Keratinocyte (primary cell): Measurements from ENCODE around the gene NEAT1. TPM values are rescaled to one million over a fixed set of nuclear protein-coding genes. Genes with fewer than 3 reads are reported as not detected.

ENCODE experiments used
- DNase-seq: peaks from one replicate; pipeline ENCODE4 v3.0.0-alpha.2; 2011; ENCODE audit warnings: low read depth, missing footprints, low spot score
- FAIRE-seq: peaks from 2 replicates; lab custom pipeline; 2011; peaks lifted over from hg19 to GRCh38; lab: Jason Lieb, UNC
- H2AFZ ChIP-seq: 2 replicates; pipeline ENCODE4 v1.6.0; 2012; ENCODE audit warnings: low read length, control low read depth, inconsistent platforms; ENCODE audit not compliant: control insufficient read depth
- H3K27ac ChIP-seq: 2 replicates; pipeline ENCODE4 v1.5.1; 2011; ENCODE audit warnings: low read length; ENCODE audit not compliant: control insufficient read depth, insufficient read depth
- H3K27me3 ChIP-seq: 3 replicates; pipeline ENCODE4 v1.6.0; 2011; ENCODE audit warnings: low read length; ENCODE audit not compliant: control insufficient read depth, insufficient read depth; ENCODE audit errors: extremely low read depth
- H3K36me3 ChIP-seq, 2 experiments: 2 replicates in 1 of 2; 3 replicates in 1 of 2; pipeline ENCODE4 v1.5.1; 2011; ENCODE audit warnings: low read length in 2 of 2, mild to moderate bottlenecking in 1 of 2; ENCODE audit not compliant: control insufficient read depth in 2 of 2, insufficient read depth in 2 of 2; ENCODE audit errors: extremely low read depth in 1 of 2
- H3K4me1 ChIP-seq: 3 replicates; pipeline ENCODE4 v1.5.1; 2011; ENCODE audit warnings: low read length; ENCODE audit not compliant: control insufficient read depth, insufficient read depth; ENCODE audit errors: extremely low read depth
- H3K4me2 ChIP-seq: 3 replicates; pipeline ENCODE4 v1.6.0; 2011; ENCODE audit warnings: low read depth, low read length; ENCODE audit not compliant: control insufficient read depth, insufficient read depth; ENCODE audit errors: extremely low read depth
- H3K4me3 ChIP-seq, 3 experiments: fragments of 200-600 bp in 1 of 3; sonication (generic) in 1 of 3; 2 replicates in 2 of 3; 3 replicates in 1 of 3; pipeline ENCODE4 v1.5.1; 2011 to 2016; ENCODE audit warnings: low read length in 3 of 3, mild to moderate bottlenecking in 3 of 3, control low read depth in 2 of 3, inconsistent platforms in 1 of 3, low read depth in 1 of 3, mixed read lengths in 1 of 3, mixed run types in 1 of 3, moderate library complexity in 1 of 3; ENCODE audit not compliant: control insufficient read depth in 2 of 3, insufficient read depth in 2 of 3; ENCODE audit errors: extremely low read depth in 1 of 3
- H3K79me2 ChIP-seq: 2 replicates; pipeline ENCODE4 v1.6.0; 2012; ENCODE audit warnings: low read length; ENCODE audit not compliant: control insufficient read depth, insufficient read depth
- H3K9ac ChIP-seq: 3 replicates; pipeline ENCODE4 v1.6.0; 2011; ENCODE audit warnings: low read length; ENCODE audit not compliant: control insufficient read depth, insufficient read depth; ENCODE audit errors: extremely low read depth
- H3K9me1 ChIP-seq: 3 replicates; pipeline ENCODE4 v1.6.0; 2011; ENCODE audit warnings: low read length; ENCODE audit not compliant: control insufficient read depth, insufficient read depth; ENCODE audit errors: extremely low read depth
- H3K9me3 ChIP-seq: 2 replicates; pipeline ENCODE4 v1.5.1; 2012; ENCODE audit warnings: low read depth, low read length; ENCODE audit not compliant: control insufficient read depth
- H4K20me1 ChIP-seq: 3 replicates; pipeline ENCODE4 v1.6.0; 2011; ENCODE audit warnings: low read length; ENCODE audit not compliant: control insufficient read depth, insufficient read depth; ENCODE audit errors: extremely low read depth
- CTCF ChIP-seq, 3 experiments: IDR thresholded peaks in 1 of 3; conservative IDR thresholded peaks in 1 of 3; optimal IDR thresholded peaks in 1 of 3; 2 replicates in 2 of 3; 3 replicates in 1 of 3; pipeline versions ENCODE3 to v1.5.1; 2011; ENCODE audit warnings: low read length in 3 of 3, mild to moderate bottlenecking in 3 of 3, moderate library complexity in 2 of 3, control low read depth in 1 of 3, inconsistent platforms in 1 of 3; ENCODE audit not compliant: insufficient read depth in 2 of 3; ENCODE audit errors: extremely low read depth in 1 of 3
- EZH2 ChIP-seq: IDR thresholded peaks from one replicate; pipeline ENCODE4 v1.6.1; 2012; ENCODE audit warnings: inconsistent platforms, mild to moderate bottlenecking, low read length, moderate library complexity
- dilution Hi-C: fragments of 300-500 bp; cut with MboI; formaldehyde crosslinking; loops from one replicate; pipeline ENCODE4 v1.7.0; 2020; ENCODE audit warnings: low sequenced_read_pairs; ENCODE audit not compliant: extremely low pct_ligation_motif_present
- polyA plus RNA-seq, 5 experiments: library from polyadenylated mRNA; depleted of rRNA in 3 of 5; stranded (reverse) in 3 of 5; stranded (forward) in 1 of 5; unstranded in 1 of 5; fragments of >200 nt; gene quantifications; 1 replicate in 1 of 5; 2 replicates in 3 of 5; 3 replicates in 1 of 5; pipeline versions ENCODE4 v1.2.1 to v1.2.3, GENCODE V29; 2011 to 2012; ENCODE audit warnings: missing spikeins in 2 of 5, low read depth in 1 of 5, low replicate concordance in 1 of 5

NEAT1 gene
- polyA plus RNA-seq, 1 donor (not counting 4 experiments of a cell fraction or from before 2014, with no cell fraction given) = 270 TPM

GRCh38 chr11:65434057-65434666 lies 11.6 kb downstream of the NEAT1 start:
- no peaks in the 10 kb centered on the region for H3K9me3 ChIP-seq
- peaks cover 40% of the 10 kb centered on the region for H3K79me2 ChIP-seq
- H2AFZ ChIP-seq = no peak overlapping the region
- H3K9me1 ChIP-seq = no peaks in the 10 kb centered on the region
- H3K4me3 ChIP-seq = no peak overlapping the region
- H3K27me3 ChIP-seq = no peaks in the 10 kb centered on the region
- peaks cover 16 to 50% of the 10 kb centered on the region in 2 experiments for H3K36me3 ChIP-seq
- H3K4me2 ChIP-seq = no peak overlapping the region
- peaks cover 20% of the 10 kb centered on the region for H3K4me1 ChIP-seq
- no peak overlapping the region for H3K27ac ChIP-seq
- FAIRE-seq = no peak
- DNase-seq = no peak
- H3K9ac ChIP-seq = no peak overlapping the region
- dilution Hi-C loops = no loop called here
- TF ChIP-seq CTCF (optimal IDR thresholded peaks at IDR 0.05 in 1 of 3, IDR thresholded peaks at IDR 0.05 in 1 of 3, conservative IDR thresholded peaks at IDR 0.05 in 1 of 3; ENCODE audit: extremely low read depth in 1 of 3, insufficient read depth in 2 of 3, low read length in 3 of 3) (no peak), EZH2 (no peak)
- H4K20me1 ChIP-seq = peaks cover 42% of the 10 kb centered on the region

- H4K20me1 ChIP-seq = peaks cover 35% of the 10 kb centered on the region
- no peaks in the 10 kb centered on the region for H3K9me3 ChIP-seq
- H3K4me1 ChIP-seq = peaks cover 15% of the 10 kb centered on the region
- H3K4me3 ChIP-seq = no peak overlapping the region
- no peak overlapping the region for H3K27ac ChIP-seq
- H3K9ac ChIP-seq = no peak overlapping the region
- H3K36me3 ChIP-seq = peaks cover 16 to 50% of the 10 kb centered on the region in 2 experiments
- H3K9me1 ChIP-seq = no peaks in the 10 kb centered on the region
- dilution Hi-C loops = no loop called here
- no peak overlapping the region for H3K4me2 ChIP-seq
- no peak for DNase-seq
- FAIRE-seq = no peak
- TF ChIP-seq CTCF (optimal IDR thresholded peaks at IDR 0.05 in 1 of 3, IDR thresholded peaks at IDR 0.05 in 1 of 3, conservative IDR thresholded peaks at IDR 0.05 in 1 of 3; ENCODE audit: extremely low read depth in 1 of 3, insufficient read depth in 2 of 3, low read length in 3 of 3) (no peak), EZH2 (no peak)
- no peak overlapping the region for H2AFZ ChIP-seq
- H3K27me3 ChIP-seq = no peaks in the 10 kb centered on the region
- H3K79me2 ChIP-seq = peaks cover 35% of the 10 kb centered on the region
These were observed 12.2 kb downstream of the NEAT1 start for GRCh38 chr11:65434667-65435410.
